UCSD-AML1 (cell line): Measurements from ENCODE around the gene ARHGEF33.

Experiments
- DNase-seq: peaks from one replicate; lab custom pipeline; 2025; ENCODE audit not compliant: unreplicated experiment; lab: John Stamatoyannopoulos, UW

The ARHGEF33 gene

GRCh38 chr2:39013871-39014270, 124.2 kb downstream of the ARHGEF33 start:
- DNase-seq, result no peak

- no peak for DNase-seq
Measured at GRCh38 chr2:39015424-39015823, 125.7 kb downstream of the ARHGEF33 start.

- DNase-seq, result no peak
Measured at GRCh38 chr2:39017334-39017733, 127.7 kb downstream of the ARHGEF33 start.

GRCh38 chr2:39018638-39019037, 129.0 kb downstream of the ARHGEF33 start:
- DNase-seq, result no peak

- DNase-seq, result no peak
Measured at GRCh38 chr2:39020383-39020782, 130.7 kb downstream of the ARHGEF33 start.

- DNase-seq, result no peak
Measured at GRCh38 chr2:39022642-39023235, 133.1 kb downstream of the ARHGEF33 start.

GRCh38 chr2:39023649-39024048, 134.0 kb downstream of the ARHGEF33 start:
- DNase-seq, result no peak

GRCh38 chr2:39024833-39025232, 135.2 kb downstream of the ARHGEF33 start:
- DNase-seq, result no peak
